Measurements from ENCODE around the gene MRPS35. TPM values are rescaled to one million over a fixed set of nuclear protein-coding genes. Genes with fewer than 3 reads are reported as not detected.

Gene MRPS35
- total and polyA plus RNA-seq, 2 donors (not counting 1 experiment from before 2014, with no cell fraction given) = 17.4 to 24.5 TPM

- Histone ChIP-seq H2AFZ (ENCODE audit: insufficient read depth, low read depth, low read length, poor library complexity, severe bottlenecking) (no peak overlapping the region), H3K4me2 (replicated peaks; ENCODE audit: low read depth, low read length, poor library complexity, severe bottlenecking) (no peak overlapping the region), H3K27ac (ENCODE audit: low read length in 2 of 2) (no peak overlapping the region), H3K79me2 (ENCODE audit: control insufficient read depth, insufficient read depth, low read length) (no peaks in the 10 kb centered on the region), H4K20me1 (ENCODE audit: control insufficient read depth, insufficient read depth, low read length, poor library complexity, severe bottlenecking) (no peaks in the 10 kb centered on the region), H3K4me3 (ENCODE audit: control extremely low read depth in 1 of 5, extremely low read depth in 1 of 5, insufficient read depth in 1 of 5, low read depth in 2 of 5, low read length in 4 of 5) (no peak overlapping the region), H3K36me3 (replicated peaks in 1 of 2; ENCODE audit: control extremely low read depth in 1 of 2, control insufficient read depth in 1 of 2, extremely low read depth in 1 of 2, insufficient read depth in 2 of 2, low read length in 1 of 2) (no peaks in the 10 kb centered on the region), H3K27me3 (replicated peaks in 1 of 4; ENCODE audit: control extremely low read depth in 1 of 4, control insufficient read depth in 3 of 4, insufficient read depth in 4 of 4, low read length in 3 of 4) (no peaks in the 10 kb centered on the region), H3K4me1 (ENCODE audit: control insufficient read depth in 2 of 2, insufficient read depth in 2 of 2, low read length in 2 of 2) (no peaks in the 10 kb centered on the region), H3K9ac (ENCODE audit: low read length) (no peak overlapping the region), H3K9me3 (ENCODE audit: control extremely low read depth in 1 of 3, control insufficient read depth in 2 of 3, insufficient read depth in 1 of 3, low read length in 2 of 3) (no peaks in the 10 kb centered on the region)
- H3K4me3 Mint-ChIP-seq = no peak overlapping the region
- TF ChIP-seq EZH2 (IDR thresholded peaks at IDR 0.05; ENCODE audit: borderline replicate concordance, insufficient read depth, low read depth, low read length, poor library complexity, severe bottlenecking) (no peak), CTCF (IDR thresholded peaks at IDR 0.05) (no peak)
- intact Hi-C loops (cut with micrococcal nuclease) = no loop called here
- no peaks in the 10 kb centered on the region for H3K27me3 Mint-ChIP-seq
- POLR2A ChIA-PET = no interaction called here
- no peak for DNase-seq
- CTCF ChIA-PET = no interaction called here
- no peaks in the 10 kb centered on the region for H3K9me3 Mint-ChIP-seq (ENCODE audit: insufficient read depth)
- no peak overlapping the region for H3K27ac Mint-ChIP-seq
- H3K4me1 Mint-ChIP-seq = no peaks in the 10 kb centered on the region
- 91% methylated on average over 6 of the region's 8 CpGs for WGBS (ENCODE audit: insufficient coverage)
- no peak for ATAC-seq (ENCODE audit: low read depth)
Observed at GRCh38 chr12:27769142-27769673, 58.6 kb downstream of the MRPS35 start.

GRCh38 chr12:27771481-27772327, 61.1 kb downstream of the MRPS35 start:
- H3K27ac Mint-ChIP-seq = no peak overlapping the region

More at GRCh38 chr12:27771481-27772327, 61.1 kb downstream of the MRPS35 start:
- no peaks in the 10 kb centered on the region for H3K4me1 ChIP-seq (ENCODE audit: control insufficient read depth in 2 of 2, insufficient read depth in 2 of 2, low read length in 2 of 2)
- no peaks in the 10 kb centered on the region for H3K9me3 ChIP-seq (ENCODE audit: control extremely low read depth in 1 of 3, control insufficient read depth in 2 of 3, insufficient read depth in 1 of 3, low read length in 2 of 3)
- H3K9me3 Mint-ChIP-seq (ENCODE audit: insufficient read depth) = no peaks in the 10 kb centered on the region
- no peak for DNase-seq
- POLR2A ChIA-PET = no interaction called here
- WGBS (ENCODE audit: insufficient coverage) = 100% methylated on average over 1 of the region's 3 CpGs
- H3K79me2 ChIP-seq (ENCODE audit: control insufficient read depth, insufficient read depth, low read length) = no peaks in the 10 kb centered on the region
- no peaks in the 10 kb centered on the region for H3K27me3 ChIP-seq (replicated peaks in 1 of 4; ENCODE audit: control extremely low read depth in 1 of 4, control insufficient read depth in 3 of 4, insufficient read depth in 4 of 4, low read length in 3 of 4)
- intact Hi-C loops (cut with micrococcal nuclease) = no loop called here
- no peak overlapping the region for H2AFZ ChIP-seq (ENCODE audit: insufficient read depth, low read depth, low read length, poor library complexity, severe bottlenecking)
- no peak overlapping the region for H3K9ac ChIP-seq (ENCODE audit: low read length)
- no peaks in the 10 kb centered on the region for H4K20me1 ChIP-seq (ENCODE audit: control insufficient read depth, insufficient read depth, low read length, poor library complexity, severe bottlenecking)
- H3K4me3 Mint-ChIP-seq = no peak overlapping the region
- H3K4me1 Mint-ChIP-seq = no peaks in the 10 kb centered on the region
- H3K27ac ChIP-seq (ENCODE audit: low read length in 2 of 2) = no peak overlapping the region
- H3K4me3 ChIP-seq (ENCODE audit: control extremely low read depth in 1 of 5, extremely low read depth in 1 of 5, insufficient read depth in 1 of 5, low read depth in 2 of 5, low read length in 4 of 5) = no peak overlapping the region
- no peaks in the 10 kb centered on the region for H3K27me3 Mint-ChIP-seq
- no peak for ATAC-seq (ENCODE audit: low read depth)
- no peak overlapping the region for H3K4me2 ChIP-seq (replicated peaks; ENCODE audit: low read depth, low read length, poor library complexity, severe bottlenecking)
- no peaks in the 10 kb centered on the region for H3K36me3 ChIP-seq (replicated peaks in 1 of 2; ENCODE audit: control extremely low read depth in 1 of 2, control insufficient read depth in 1 of 2, extremely low read depth in 1 of 2, insufficient read depth in 2 of 2, low read length in 1 of 2)
- no peak for TF ChIP-seq CTCF (IDR thresholded peaks at IDR 0.05)
- TF ChIP-seq EZH2 (IDR thresholded peaks at IDR 0.05; ENCODE audit: borderline replicate concordance, insufficient read depth, low read depth, low read length, poor library complexity, severe bottlenecking) = no peak
- CTCF ChIA-PET = no interaction called here
